GM23338 (cell line): Measurements from ENCODE around the gene TUBB2A. TPM values are rescaled to one million over a fixed set of nuclear protein-coding genes. Genes with fewer than 3 reads are reported as not detected.
A peak's percentile ranks its signal among the peaks of the same experiment; 100 is the strongest.

ENCODE experiments used
- ATAC-seq: fragments of 200-7000 bp; cut with Tn5 transposase; 3 replicates; pipeline ENCODE4 v1.9.1; 2020
- DNase-seq: peaks from one replicate; pipeline ENCODE4 v3.0.0-alpha.2; 2015; ENCODE audit warnings: low spot score
- H2AFZ ChIP-seq: fragments of 200-600 bp; sonication (generic); 2 replicates; pipeline ENCODE4 v1.8.0; 2016; ENCODE audit warnings: antibody characterized with exemption, mild to moderate bottlenecking, moderate library complexity
- H3F3A ChIP-seq: fragments of 200-600 bp; sonication (generic); replicated peaks from 2 replicates; pipeline ENCODE4 v1.8.0; 2017; ENCODE audit warnings: antibody characterized with exemption, mixed run types, low read depth
- H3K27ac ChIP-seq: fragments of 200-600 bp; sonication (generic); 2 replicates; pipeline ENCODE4 v1.6.1; 2016; ENCODE audit warnings: low read depth
- H3K27me3 ChIP-seq: fragments of 200-600 bp; sonication (generic); 2 replicates; pipeline ENCODE4 v1.8.0; 2016; ENCODE audit warnings: mild to moderate bottlenecking, mixed run types, moderate library complexity; ENCODE audit not compliant: insufficient read depth
- H3K36me3 ChIP-seq: fragments of 200-600 bp; sonication (generic); 2 replicates; pipeline ENCODE4 v1.8.0; 2016; ENCODE audit warnings: mild to moderate bottlenecking; ENCODE audit not compliant: insufficient read depth
- H3K4me1 ChIP-seq: fragments of 200-600 bp; sonication (generic); 2 replicates; pipeline ENCODE4 v1.8.0; 2016; ENCODE audit warnings: mild to moderate bottlenecking, moderate library complexity; ENCODE audit not compliant: insufficient read depth
- H3K4me2 ChIP-seq: fragments of 200-600 bp; sonication (generic); 2 replicates; pipeline ENCODE4 v1.7.1; 2017; ENCODE audit warnings: mixed run types
- H3K4me3 ChIP-seq: fragments of 200-600 bp; sonication (generic); 2 replicates; pipeline ENCODE4 v1.6.1; 2016; ENCODE audit warnings: mixed run types
- H3K79me2 ChIP-seq: fragments of 200-600 bp; sonication (generic); replicated peaks from 2 replicates; pipeline ENCODE4 v1.8.0; 2017; ENCODE audit warnings: mild to moderate bottlenecking; ENCODE audit not compliant: insufficient read depth
- H3K9me2 ChIP-seq: fragments of 200-600 bp; sonication (generic); 2 replicates; pipeline ENCODE4 v1.8.0; 2017; ENCODE audit not compliant: insufficient read depth
- H4K20me1 ChIP-seq: fragments of 200-600 bp; sonication (generic); replicated peaks from 2 replicates; pipeline ENCODE4 v1.8.0; 2017; ENCODE audit warnings: mild to moderate bottlenecking; ENCODE audit not compliant: insufficient read depth
- H3K27ac Mint-ChIP-seq: 2 replicates; pipeline ENCODE4 v1.8.0; 2020; ENCODE audit warnings: inconsistent platforms, mild to moderate bottlenecking, moderate library complexity, mixed read lengths
- H3K27me3 Mint-ChIP-seq: 3 replicates; pipeline ENCODE4 v1.8.0; 2022; ENCODE audit warnings: low read depth, mild to moderate bottlenecking, moderate library complexity, mixed read lengths, inconsistent platforms; ENCODE audit not compliant: insufficient read depth, poor library complexity
- H3K36me3 Mint-ChIP-seq: 3 replicates; pipeline ENCODE4 v1.8.0; 2021; ENCODE audit warnings: low read depth, mild to moderate bottlenecking, inconsistent platforms, moderate library complexity, mixed read lengths
- H3K4me1 Mint-ChIP-seq: 3 replicates; pipeline ENCODE4 v1.8.0; 2020; ENCODE audit warnings: mild to moderate bottlenecking, inconsistent platforms, mixed read lengths
- H3K4me3 Mint-ChIP-seq: 3 replicates; pipeline ENCODE4 v1.8.0; 2021; ENCODE audit warnings: moderate library complexity, mild to moderate bottlenecking, inconsistent platforms, mixed read lengths
- H3K9me3 Mint-ChIP-seq: 3 replicates; pipeline ENCODE4 v1.8.0; 2020; ENCODE audit warnings: moderate library complexity, mild to moderate bottlenecking, inconsistent platforms, mixed read lengths
- CREB1 ChIP-seq: fragments of 250-450 bp; sonication (Bioruptor Pico); IDR thresholded peaks from 2 replicates; pipeline ENCODE4 v1.5.0; 2020; ENCODE audit warnings: low read depth, mild to moderate bottlenecking, moderate library complexity
- EZH2 ChIP-seq: fragments of 200-600 bp; sonication (generic); IDR thresholded peaks from one replicate; pipeline ENCODE4 v1.8.0; 2017; ENCODE audit warnings: antibody characterized with exemption, mild to moderate bottlenecking, low read depth; ENCODE audit not compliant: unreplicated experiment
- EZH2phosphoT487 ChIP-seq: fragments of 200-600 bp; sonication (generic); IDR thresholded peaks from one replicate; pipeline ENCODE4 v1.8.1; 2018; ENCODE audit warnings: antibody characterized with exemption; ENCODE audit not compliant: unreplicated experiment
- JUNB ChIP-seq: IDR thresholded peaks from one replicate; pipeline ENCODE4 v1.6.1; 2016; ENCODE audit warnings: antibody characterized with exemption; ENCODE audit not compliant: unreplicated experiment
- NANOG ChIP-seq: IDR thresholded peaks from 2 replicates; pipeline ENCODE4 v1.6.1; 2016; ENCODE audit warnings: antibody characterized with exemption, borderline replicate concordance
- POLR2AphosphoS5 ChIP-seq: IDR thresholded peaks from 2 replicates; pipeline ENCODE4 v1.6.1; 2016; ENCODE audit warnings: antibody characterized with exemption, low read depth
- STAT1 ChIP-seq: IDR thresholded peaks from one replicate; pipeline ENCODE4 v1.6.1; 2016; ENCODE audit warnings: antibody characterized with exemption; ENCODE audit not compliant: unreplicated experiment
- ZNF114 ChIP-seq: fragments of 250-450 bp; sonication (Bioruptor Pico); IDR thresholded peaks from 2 replicates; pipeline ENCODE4 v1.5.0; 2020; ENCODE audit warnings: mild to moderate bottlenecking, moderate library complexity
- ZNF331 ChIP-seq: fragments of 250-450 bp; sonication (Bioruptor Pico); IDR thresholded peaks from 2 replicates; pipeline ENCODE4 v1.5.0; 2020; ENCODE audit warnings: low read depth, mild to moderate bottlenecking, moderate library complexity
- polyA plus RNA-seq: library from polyadenylated mRNA; unstranded; fragments of >200 nt; fragmentation: Nextera tagmentation; extraction: Ambion mirVana; gene quantifications from 2 replicates; pipeline ENCODE4 v1.2.1, GENCODE V29; 2016
- total RNA-seq: library from RNA; depleted of rRNA; stranded (reverse); fragments of >200 nt; shearing (Covaris generic); gene quantifications from 2 replicates; pipeline ENCODE4 v1.2.3, GENCODE V29; 2014
- TF ChIP-seq, protein P1 (sequence below), 2 experiments: fragments of 200-600 bp in 1 of 2; sonication (generic) in 1 of 2; conservative IDR thresholded peaks; 2 replicates each; pipeline versions ENCODE4 v1.5.1 to v1.6.1; 2016 to 2017; ENCODE audit warnings: antibody characterized with exemption in 2 of 2, low read depth in 2 of 2, mild to moderate bottlenecking in 2 of 2, moderate library complexity in 1 of 2
- TF ChIP-seq, protein P2 (sequence below): IDR thresholded peaks from one replicate; pipeline ENCODE4 v1.6.1; 2018; ENCODE audit warnings: antibody characterized with exemption; ENCODE audit not compliant: unreplicated experiment
- TF ChIP-seq, protein P3 (sequence below): fragments of 250-450 bp; sonication (Bioruptor Pico); IDR thresholded peaks from 2 replicates; pipeline ENCODE4 v1.5.0; 2020; ENCODE audit warnings: mild to moderate bottlenecking, moderate library complexity
- TF ChIP-seq, protein P4 (sequence below): IDR thresholded peaks from 2 replicates; pipeline ENCODE4 v1.6.1; 2016; ENCODE audit warnings: antibody characterized with exemption

The TUBB2A gene
- total and polyA plus RNA-seq, 2 experiments from 2014 or later, result 305 to 376 TPM

DNA sequence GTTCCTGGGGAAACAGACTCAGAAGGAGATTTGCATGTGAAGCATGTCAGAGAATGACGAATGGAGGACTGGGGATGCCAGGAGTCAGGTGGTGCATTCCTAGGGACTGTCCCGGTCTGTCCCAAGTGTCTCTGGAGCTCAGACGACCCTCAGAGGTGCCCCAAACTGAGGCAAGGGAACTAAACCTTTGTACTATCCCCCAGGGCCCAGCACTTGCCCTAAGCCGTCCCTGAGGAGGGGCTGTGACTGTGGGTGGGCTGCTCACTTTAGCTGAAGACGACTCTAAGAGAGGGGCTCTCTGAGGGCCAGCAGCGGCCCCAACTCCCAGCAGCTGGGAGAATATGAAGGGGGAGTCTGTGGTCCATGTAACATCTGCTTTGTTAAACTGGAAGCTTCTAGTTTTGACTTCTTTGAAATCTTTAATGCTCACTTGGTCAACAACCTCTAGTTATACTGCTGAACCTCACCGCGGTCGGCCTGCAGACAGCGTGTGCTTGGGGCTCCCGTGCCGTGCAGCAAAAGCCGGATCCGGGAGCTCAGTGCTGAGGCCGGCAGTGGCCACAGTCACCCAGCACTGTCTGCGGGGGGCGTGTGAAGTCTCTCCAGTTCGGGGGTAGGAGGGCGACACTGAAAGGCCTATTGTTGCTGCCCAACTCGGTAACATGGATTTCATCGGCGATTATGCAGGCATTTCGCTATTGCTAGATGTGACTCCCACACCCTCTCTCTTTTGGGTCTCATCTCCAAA is 35.9 kb upstream of the TUBB2A start:
- H4K20me1 ChIP-seq, result no peaks in the 10 kb centered on the region
- TF ChIP-seq, protein P1, sequence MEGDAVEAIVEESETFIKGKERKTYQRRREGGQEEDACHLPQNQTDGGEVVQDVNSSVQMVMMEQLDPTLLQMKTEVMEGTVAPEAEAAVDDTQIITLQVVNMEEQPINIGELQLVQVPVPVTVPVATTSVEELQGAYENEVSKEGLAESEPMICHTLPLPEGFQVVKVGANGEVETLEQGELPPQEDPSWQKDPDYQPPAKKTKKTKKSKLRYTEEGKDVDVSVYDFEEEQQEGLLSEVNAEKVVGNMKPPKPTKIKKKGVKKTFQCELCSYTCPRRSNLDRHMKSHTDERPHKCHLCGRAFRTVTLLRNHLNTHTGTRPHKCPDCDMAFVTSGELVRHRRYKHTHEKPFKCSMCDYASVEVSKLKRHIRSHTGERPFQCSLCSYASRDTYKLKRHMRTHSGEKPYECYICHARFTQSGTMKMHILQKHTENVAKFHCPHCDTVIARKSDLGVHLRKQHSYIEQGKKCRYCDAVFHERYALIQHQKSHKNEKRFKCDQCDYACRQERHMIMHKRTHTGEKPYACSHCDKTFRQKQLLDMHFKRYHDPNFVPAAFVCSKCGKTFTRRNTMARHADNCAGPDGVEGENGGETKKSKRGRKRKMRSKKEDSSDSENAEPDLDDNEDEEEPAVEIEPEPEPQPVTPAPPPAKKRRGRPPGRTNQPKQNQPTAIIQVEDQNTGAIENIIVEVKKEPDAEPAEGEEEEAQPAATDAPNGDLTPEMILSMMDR (conservative IDR thresholded peaks at IDR 0.05; ENCODE audit: low read depth in 2 of 2), result no peak; a peak in 1 of 4 replicates
- TF ChIP-seq STAT1, result no peak
- TF ChIP-seq, protein P2, sequence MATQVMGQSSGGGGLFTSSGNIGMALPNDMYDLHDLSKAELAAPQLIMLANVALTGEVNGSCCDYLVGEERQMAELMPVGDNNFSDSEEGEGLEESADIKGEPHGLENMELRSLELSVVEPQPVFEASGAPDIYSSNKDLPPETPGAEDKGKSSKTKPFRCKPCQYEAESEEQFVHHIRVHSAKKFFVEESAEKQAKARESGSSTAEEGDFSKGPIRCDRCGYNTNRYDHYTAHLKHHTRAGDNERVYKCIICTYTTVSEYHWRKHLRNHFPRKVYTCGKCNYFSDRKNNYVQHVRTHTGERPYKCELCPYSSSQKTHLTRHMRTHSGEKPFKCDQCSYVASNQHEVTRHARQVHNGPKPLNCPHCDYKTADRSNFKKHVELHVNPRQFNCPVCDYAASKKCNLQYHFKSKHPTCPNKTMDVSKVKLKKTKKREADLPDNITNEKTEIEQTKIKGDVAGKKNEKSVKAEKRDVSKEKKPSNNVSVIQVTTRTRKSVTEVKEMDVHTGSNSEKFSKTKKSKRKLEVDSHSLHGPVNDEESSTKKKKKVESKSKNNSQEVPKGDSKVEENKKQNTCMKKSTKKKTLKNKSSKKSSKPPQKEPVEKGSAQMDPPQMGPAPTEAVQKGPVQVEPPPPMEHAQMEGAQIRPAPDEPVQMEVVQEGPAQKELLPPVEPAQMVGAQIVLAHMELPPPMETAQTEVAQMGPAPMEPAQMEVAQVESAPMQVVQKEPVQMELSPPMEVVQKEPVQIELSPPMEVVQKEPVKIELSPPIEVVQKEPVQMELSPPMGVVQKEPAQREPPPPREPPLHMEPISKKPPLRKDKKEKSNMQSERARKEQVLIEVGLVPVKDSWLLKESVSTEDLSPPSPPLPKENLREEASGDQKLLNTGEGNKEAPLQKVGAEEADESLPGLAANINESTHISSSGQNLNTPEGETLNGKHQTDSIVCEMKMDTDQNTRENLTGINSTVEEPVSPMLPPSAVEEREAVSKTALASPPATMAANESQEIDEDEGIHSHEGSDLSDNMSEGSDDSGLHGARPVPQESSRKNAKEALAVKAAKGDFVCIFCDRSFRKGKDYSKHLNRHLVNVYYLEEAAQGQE, result no peak
- TF ChIP-seq JUNB, result no peak
- TF ChIP-seq EZH2phosphoT487, result no peak
- TF ChIP-seq ZNF114 (CRISPR knock-in tag), result no peak
- TF ChIP-seq, protein P3, sequence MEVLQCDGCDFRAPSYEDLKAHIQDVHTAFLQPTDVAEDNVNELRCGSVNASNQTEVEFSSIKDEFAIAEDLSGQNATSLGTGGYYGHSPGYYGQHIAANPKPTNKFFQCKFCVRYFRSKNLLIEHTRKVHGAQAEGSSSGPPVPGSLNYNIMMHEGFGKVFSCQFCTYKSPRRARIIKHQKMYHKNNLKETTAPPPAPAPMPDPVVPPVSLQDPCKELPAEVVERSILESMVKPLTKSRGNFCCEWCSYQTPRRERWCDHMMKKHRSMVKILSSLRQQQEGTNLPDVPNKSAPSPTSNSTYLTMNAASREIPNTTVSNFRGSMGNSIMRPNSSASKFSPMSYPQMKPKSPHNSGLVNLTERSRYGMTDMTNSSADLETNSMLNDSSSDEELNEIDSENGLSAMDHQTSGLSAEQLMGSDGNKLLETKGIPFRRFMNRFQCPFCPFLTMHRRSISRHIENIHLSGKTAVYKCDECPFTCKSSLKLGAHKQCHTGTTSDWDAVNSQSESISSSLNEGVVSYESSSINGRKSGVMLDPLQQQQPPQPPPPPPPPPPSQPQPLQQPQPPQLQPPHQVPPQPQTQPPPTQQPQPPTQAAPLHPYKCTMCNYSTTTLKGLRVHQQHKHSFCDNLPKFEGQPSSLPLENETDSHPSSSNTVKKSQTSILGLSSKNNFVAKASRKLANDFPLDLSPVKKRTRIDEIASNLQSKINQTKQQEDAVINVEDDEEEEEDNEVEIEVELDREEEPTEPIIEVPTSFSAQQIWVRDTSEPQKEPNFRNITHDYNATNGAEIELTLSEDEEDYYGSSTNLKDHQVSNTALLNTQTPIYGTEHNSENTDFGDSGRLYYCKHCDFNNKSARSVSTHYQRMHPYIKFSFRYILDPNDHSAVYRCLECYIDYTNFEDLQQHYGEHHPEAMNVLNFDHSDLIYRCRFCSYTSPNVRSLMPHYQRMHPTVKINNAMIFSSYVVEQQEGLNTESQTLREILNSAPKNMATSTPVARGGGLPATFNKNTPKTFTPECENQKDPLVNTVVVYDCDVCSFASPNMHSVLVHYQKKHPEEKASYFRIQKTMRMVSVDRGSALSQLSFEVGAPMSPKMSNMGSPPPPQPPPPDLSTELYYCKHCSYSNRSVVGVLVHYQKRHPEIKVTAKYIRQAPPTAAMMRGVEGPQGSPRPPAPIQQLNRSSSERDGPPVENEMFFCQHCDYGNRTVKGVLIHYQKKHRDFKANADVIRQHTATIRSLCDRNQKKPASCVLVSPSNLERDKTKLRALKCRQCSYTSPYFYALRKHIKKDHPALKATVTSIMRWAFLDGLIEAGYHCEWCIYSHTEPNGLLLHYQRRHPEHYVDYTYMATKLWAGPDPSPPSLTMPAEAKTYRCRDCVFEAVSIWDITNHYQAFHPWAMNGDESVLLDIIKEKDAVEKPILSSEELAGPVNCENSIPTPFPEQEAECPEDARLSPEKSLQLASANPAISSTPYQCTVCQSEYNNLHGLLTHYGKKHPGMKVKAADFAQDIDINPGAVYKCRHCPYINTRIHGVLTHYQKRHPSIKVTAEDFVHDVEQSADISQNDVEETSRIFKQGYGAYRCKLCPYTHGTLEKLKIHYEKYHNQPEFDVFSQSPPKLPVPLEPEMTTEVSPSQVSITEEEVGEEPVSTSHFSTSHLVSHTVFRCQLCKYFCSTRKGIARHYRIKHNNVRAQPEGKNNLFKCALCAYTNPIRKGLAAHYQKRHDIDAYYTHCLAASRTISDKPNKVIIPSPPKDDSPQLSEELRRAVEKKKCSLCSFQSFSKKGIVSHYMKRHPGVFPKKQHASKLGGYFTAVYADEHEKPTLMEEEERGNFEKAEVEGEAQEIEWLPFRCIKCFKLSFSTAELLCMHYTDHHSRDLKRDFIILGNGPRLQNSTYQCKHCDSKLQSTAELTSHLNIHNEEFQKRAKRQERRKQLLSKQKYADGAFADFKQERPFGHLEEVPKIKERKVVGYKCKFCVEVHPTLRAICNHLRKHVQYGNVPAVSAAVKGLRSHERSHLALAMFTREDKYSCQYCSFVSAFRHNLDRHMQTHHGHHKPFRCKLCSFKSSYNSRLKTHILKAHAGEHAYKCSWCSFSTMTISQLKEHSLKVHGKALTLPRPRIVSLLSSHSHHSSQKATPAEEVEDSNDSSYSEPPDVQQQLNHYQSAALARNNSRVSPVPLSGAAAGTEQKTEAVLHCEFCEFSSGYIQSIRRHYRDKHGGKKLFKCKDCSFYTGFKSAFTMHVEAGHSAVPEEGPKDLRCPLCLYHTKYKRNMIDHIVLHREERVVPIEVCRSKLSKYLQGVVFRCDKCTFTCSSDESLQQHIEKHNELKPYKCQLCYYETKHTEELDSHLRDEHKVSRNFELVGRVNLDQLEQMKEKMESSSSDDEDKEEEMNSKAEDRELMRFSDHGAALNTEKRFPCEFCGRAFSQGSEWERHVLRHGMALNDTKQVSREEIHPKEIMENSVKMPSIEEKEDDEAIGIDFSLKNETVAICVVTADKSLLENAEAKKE, result no peak
- TF ChIP-seq EZH2, result no peak
- TF ChIP-seq POLR2AphosphoS5, result no peak
- TF ChIP-seq, protein P4, sequence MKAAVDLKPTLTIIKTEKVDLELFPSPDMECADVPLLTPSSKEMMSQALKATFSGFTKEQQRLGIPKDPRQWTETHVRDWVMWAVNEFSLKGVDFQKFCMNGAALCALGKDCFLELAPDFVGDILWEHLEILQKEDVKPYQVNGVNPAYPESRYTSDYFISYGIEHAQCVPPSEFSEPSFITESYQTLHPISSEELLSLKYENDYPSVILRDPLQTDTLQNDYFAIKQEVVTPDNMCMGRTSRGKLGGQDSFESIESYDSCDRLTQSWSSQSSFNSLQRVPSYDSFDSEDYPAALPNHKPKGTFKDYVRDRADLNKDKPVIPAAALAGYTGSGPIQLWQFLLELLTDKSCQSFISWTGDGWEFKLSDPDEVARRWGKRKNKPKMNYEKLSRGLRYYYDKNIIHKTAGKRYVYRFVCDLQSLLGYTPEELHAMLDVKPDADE, result no peak
- no peak for TF ChIP-seq ZNF331 (CRISPR knock-in tag)
- no peak for TF ChIP-seq NANOG
- TF ChIP-seq CREB1 (CRISPR knock-in tag), result no peak
- no peaks in the 10 kb centered on the region for H3K9me2 ChIP-seq
- Mint-ChIP-seq H3K4me3 (no peak overlapping the region), H3K27me3 (peaks cover 19% of the 10 kb centered on the region), H3K27ac (no peak overlapping the region), H3K36me3 (peaks cover 2% of the 10 kb centered on the region; the same call in 2 of the 3 replicates), H3K4me1 (peaks cover 10% of the 10 kb centered on the region), H3K9me3 (peaks cover 2% of the 10 kb centered on the region; the same call in 1 of the 3 replicates)
- peaks cover 6% of the 10 kb centered on the region for H3F3A ChIP-seq
- H3K27ac ChIP-seq, result peak overlapping the region; percentile 55; the same call in 1 of the 2 replicates
- peak overlapping the region; percentile 98 for H2AFZ ChIP-seq
- H3K36me3 ChIP-seq, result no peaks in the 10 kb centered on the region
- no peak overlapping the region; the same call in 1 of the 2 replicates for H3K4me3 ChIP-seq
- H3K79me2 ChIP-seq, result no peaks in the 10 kb centered on the region
- H3K27me3 ChIP-seq, result no peaks in the 10 kb centered on the region
- ATAC-seq (peak; percentile 50), DNase-seq (peak; percentile 49)
- peak overlapping the region; percentile 65 for H3K4me2 ChIP-seq
- peaks cover 38% of the 10 kb centered on the region for H3K4me1 ChIP-seq
